Natural killer cell (primary cell): ENCODE measurements around the gene UBAC2. TPM values are rescaled to one million over a fixed set of nuclear protein-coding genes. Genes with fewer than 3 reads are reported as not detected.

ENCODE experiments used
- ATAC-seq, 3 donors: fragments of 150-1000 bp in 2 of 3; fragments of 200-7000 bp in 1 of 3; cut with Tn5 transposase; 1 replicate in 1 of 3; 2 replicates in 2 of 3; pipeline ENCODE4 v1.10.0; 2021; ENCODE audit warnings: mild to moderate bottlenecking in 2 of 3, moderate library complexity in 2 of 3
- DNase-seq, 2 donors: peaks; one replicate each; pipeline versions ENCODE4 v3.0.0 to v3.0.0-alpha.2; 2013 to 2021; ENCODE audit warnings: mixed read lengths in 1 of 2
- H3K27ac ChIP-seq: one replicate; pipeline ENCODE4 v1.5.1; 2013; ENCODE audit warnings: mild to moderate bottlenecking, low read length
- H3K27me3 ChIP-seq: one replicate; pipeline ENCODE4 v1.6.1; 2013; ENCODE audit warnings: low read length; ENCODE audit not compliant: control insufficient read depth, insufficient read depth
- H3K36me3 ChIP-seq: one replicate; pipeline ENCODE4 v1.6.1; 2013; ENCODE audit warnings: low read length; ENCODE audit not compliant: control insufficient read depth, insufficient read depth
- H3K4me1 ChIP-seq: one replicate; pipeline ENCODE4 v1.6.1; 2013; ENCODE audit warnings: low read length; ENCODE audit not compliant: control insufficient read depth, insufficient read depth
- H3K4me3 ChIP-seq: one replicate; pipeline ENCODE4 v1.5.1; 2013; ENCODE audit warnings: low read length
- H3K9me3 ChIP-seq: one replicate; pipeline ENCODE4 v1.6.1; 2013; ENCODE audit warnings: low read length; ENCODE audit not compliant: control insufficient read depth, insufficient read depth
- H3K27ac Mint-ChIP-seq, 2 donors: one replicate each; pipeline ENCODE4 v1.8.0; 2022; ENCODE audit warnings: mild to moderate bottlenecking in 2 of 2, mixed read lengths in 2 of 2, moderate library complexity in 1 of 2
- H3K27me3 Mint-ChIP-seq, 2 donors: one replicate each; pipeline ENCODE4 v1.8.0; 2022; ENCODE audit warnings: low read depth in 2 of 2, mixed read lengths in 2 of 2
- H3K36me3 Mint-ChIP-seq: one replicate; pipeline ENCODE4 v1.8.0; 2022; ENCODE audit warnings: mixed read lengths
- H3K4me1 Mint-ChIP-seq, 2 donors: one replicate each; pipeline ENCODE4 v1.8.0; 2022; ENCODE audit warnings: mixed read lengths in 2 of 2
- H3K4me3 Mint-ChIP-seq: one replicate; pipeline ENCODE4 v1.8.0; 2022; ENCODE audit warnings: mild to moderate bottlenecking, moderate library complexity, mixed read lengths
- H3K9me3 Mint-ChIP-seq, 2 donors: one replicate each; pipeline ENCODE4 v1.8.0; 2022; ENCODE audit warnings: mixed read lengths in 2 of 2
- WGBS: methylation state at CpG from one replicate; pipeline ENCODE4 v1.1.7; 2013; ENCODE audit warnings: missing lambda C conversion rate; ENCODE audit not compliant: insufficient coverage; 5-methylcytosine and 5-hydroxymethylcytosine counted together
- intact Hi-C: fragments of 100-400 bp; cut with micrococcal nuclease; formaldehyde crosslinking; loops from one replicate; pipeline ENCODE4 v1.14.2; 2022
- total RNA-seq, 4 donors: library from RNA; stranded (reverse); fragments of 120-200 nt in 1 of 4; gene quantifications; one replicate each; pipeline versions ENCODE4 v1.2.3 to v1.2.4, GENCODE V29; 2013 to 2022
- TF ChIP-seq, protein P1 (sequence below): fragments of 200-600 bp; IDR thresholded peaks from one replicate; pipeline ENCODE4 v1.8.0; 2022; ENCODE audit warnings: antibody characterized with exemption

UBAC2 gene
- total RNA-seq, 3 donors from 2014 or later (not counting 1 experiment from before 2014, with no cell fraction given) = 50.6 to 59.1 (median 56.4) TPM

DNA sequence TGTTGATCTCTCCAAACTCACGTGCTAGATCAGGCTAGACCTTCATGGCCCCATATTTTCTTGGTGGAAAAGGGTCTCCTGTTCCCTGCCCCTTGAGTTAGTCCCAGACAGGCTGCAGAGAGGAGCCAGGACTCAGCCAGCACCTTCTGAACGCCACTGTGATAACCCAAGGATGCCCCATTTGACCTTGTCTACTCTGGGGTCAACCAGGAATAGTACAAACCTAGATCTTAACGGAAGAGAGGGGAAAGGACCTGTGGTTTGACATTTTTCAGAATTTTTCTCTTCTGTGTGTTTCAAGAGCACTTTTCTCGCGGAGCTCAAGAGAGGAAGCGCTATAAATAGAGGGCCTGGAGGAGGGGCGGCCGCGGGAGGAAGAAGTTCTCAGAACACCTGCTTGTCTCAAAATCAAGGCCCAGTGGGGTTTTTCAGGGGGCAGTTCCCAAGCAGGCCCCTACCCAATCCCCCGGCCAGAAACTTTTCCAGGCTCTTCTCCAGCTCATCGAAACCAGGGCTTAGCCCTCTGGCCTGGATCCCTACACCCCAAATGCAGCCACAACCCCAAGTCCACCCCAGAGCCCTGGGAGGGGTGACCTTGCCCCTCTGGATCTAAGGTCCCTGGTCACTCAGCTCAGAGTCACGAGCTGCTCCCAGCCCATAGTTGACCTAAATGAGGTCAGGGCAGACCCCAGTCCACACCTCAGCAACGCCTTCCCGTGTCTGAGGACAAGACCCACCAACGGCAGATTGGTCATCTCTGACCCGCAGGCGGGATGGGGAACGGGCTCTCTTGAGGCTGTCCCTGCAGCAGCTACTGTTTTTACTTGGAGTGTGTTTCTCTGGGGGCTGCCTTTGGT, 225.1 kb downstream of the UBAC2 start:
- H3K4me1 Mint-ChIP-seq = peaks cover 24 to 36% of the 10 kb centered on the region in 2 donors
- H3K4me3 Mint-ChIP-seq = peak overlapping the region; percentile 65
- H3K9me3 ChIP-seq = no peaks in the 10 kb centered on the region
- no peaks in the 10 kb centered on the region for H3K36me3 ChIP-seq
- peak in 1 of 2 donors; percentile 71 for DNase-seq
- no peak overlapping the region for H3K4me3 ChIP-seq
- 24% methylated on average over 18 of the region's 18 CpGs for WGBS
- H3K27ac ChIP-seq = peak overlapping the region; percentile 86
- H3K27me3 ChIP-seq = no peaks in the 10 kb centered on the region
- peak overlapping the region; percentile 17 to 61 for H3K27ac Mint-ChIP-seq
- ATAC-seq = peak; percentile 48 to 66 (median 50)
- peaks cover 55% of the 10 kb centered on the region for H3K4me1 ChIP-seq
- H3K9me3 Mint-ChIP-seq = no peaks in the 10 kb centered on the region
- H3K27me3 Mint-ChIP-seq = peaks cover 31 to 36% of the 10 kb centered on the region in 2 donors
- TF ChIP-seq, protein P1, sequence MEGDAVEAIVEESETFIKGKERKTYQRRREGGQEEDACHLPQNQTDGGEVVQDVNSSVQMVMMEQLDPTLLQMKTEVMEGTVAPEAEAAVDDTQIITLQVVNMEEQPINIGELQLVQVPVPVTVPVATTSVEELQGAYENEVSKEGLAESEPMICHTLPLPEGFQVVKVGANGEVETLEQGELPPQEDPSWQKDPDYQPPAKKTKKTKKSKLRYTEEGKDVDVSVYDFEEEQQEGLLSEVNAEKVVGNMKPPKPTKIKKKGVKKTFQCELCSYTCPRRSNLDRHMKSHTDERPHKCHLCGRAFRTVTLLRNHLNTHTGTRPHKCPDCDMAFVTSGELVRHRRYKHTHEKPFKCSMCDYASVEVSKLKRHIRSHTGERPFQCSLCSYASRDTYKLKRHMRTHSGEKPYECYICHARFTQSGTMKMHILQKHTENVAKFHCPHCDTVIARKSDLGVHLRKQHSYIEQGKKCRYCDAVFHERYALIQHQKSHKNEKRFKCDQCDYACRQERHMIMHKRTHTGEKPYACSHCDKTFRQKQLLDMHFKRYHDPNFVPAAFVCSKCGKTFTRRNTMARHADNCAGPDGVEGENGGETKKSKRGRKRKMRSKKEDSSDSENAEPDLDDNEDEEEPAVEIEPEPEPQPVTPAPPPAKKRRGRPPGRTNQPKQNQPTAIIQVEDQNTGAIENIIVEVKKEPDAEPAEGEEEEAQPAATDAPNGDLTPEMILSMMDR = no peak
- H3K36me3 Mint-ChIP-seq = no peaks in the 10 kb centered on the region
- intact Hi-C loops = no loop called here

DNA sequence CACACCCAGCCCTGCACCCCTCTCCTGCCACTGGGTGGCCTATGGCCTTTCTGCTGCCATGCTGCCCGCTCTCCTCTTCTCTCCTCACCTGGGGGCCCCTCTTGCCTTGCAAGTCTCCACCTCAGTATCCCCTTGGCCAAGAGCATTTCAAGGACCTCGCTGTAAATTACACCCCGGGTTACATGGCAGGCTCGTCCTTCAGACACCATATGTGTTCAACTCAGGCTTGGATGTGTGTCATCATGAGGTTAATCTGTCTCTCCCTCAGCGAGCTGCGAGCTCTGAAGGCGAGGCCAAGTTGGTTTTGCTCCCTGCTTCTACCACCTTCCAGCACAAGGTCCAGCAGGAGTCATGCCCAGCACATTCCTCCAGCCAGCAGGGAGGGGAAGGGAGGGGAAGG, 225.8 kb downstream of the UBAC2 start:
- Mint-ChIP-seq H3K27me3 (peaks cover 33 to 38% of the 10 kb centered on the region in 2 donors), H3K9me3 (peaks cover 2 to 3% of the 10 kb centered on the region in 2 donors), H3K4me1 (peaks cover 27 to 36% of the 10 kb centered on the region in 2 donors), H3K36me3 (no peaks in the 10 kb centered on the region), H3K4me3 (no peak overlapping the region), H3K27ac (peak overlapping the region in 1 of 2 donors; percentile 17)
- ATAC-seq = no peak
- WGBS = 66% methylated on average over 7 of the region's 7 CpGs
- DNase-seq = no peak
- Histone ChIP-seq H3K36me3 (no peaks in the 10 kb centered on the region), H3K9me3 (no peaks in the 10 kb centered on the region), H3K4me1 (peaks cover 54% of the 10 kb centered on the region), H3K4me3 (no peak overlapping the region), H3K27me3 (no peaks in the 10 kb centered on the region), H3K27ac (peak overlapping the region; percentile 86)
- TF ChIP-seq, protein P1 = no peak
- intact Hi-C loops = no loop called here

DNA sequence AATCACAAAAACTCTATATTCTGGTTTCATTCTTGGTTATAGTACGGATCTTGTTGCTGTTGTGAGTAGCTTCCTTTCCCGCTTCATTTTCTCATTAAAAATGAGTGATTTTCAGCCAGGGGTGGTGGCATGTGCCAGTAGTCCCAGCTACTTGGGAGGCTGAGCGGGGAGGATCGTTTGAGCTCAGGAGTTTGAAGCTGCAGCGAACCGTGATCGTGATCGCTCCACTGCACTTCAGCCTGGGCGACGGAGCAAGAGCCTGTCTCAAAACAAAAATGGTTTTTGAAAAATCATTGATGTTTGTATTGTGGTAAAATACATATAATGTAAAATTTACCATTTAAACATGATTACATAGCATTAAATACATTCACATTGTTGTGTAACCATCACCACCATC, 229.0 kb downstream of the UBAC2 start:
- Mint-ChIP-seq H3K9me3 (peaks cover 2 to 3% of the 10 kb centered on the region in 2 donors), H3K4me1 (peaks cover 39 to 48% of the 10 kb centered on the region in 2 donors), H3K27me3 (peaks cover 19 to 25% of the 10 kb centered on the region in 2 donors), H3K4me3 (no peak overlapping the region), H3K36me3 (no peaks in the 10 kb centered on the region), H3K27ac (no peak overlapping the region)
- Histone ChIP-seq H3K36me3 (no peaks in the 10 kb centered on the region), H3K27me3 (no peaks in the 10 kb centered on the region), H3K4me3 (no peak overlapping the region), H3K4me1 (peaks cover 63% of the 10 kb centered on the region), H3K27ac (no peak overlapping the region), H3K9me3 (no peaks in the 10 kb centered on the region)
- ATAC-seq = no peak
- DNase-seq = no peak
- TF ChIP-seq, protein P1 = no peak
- WGBS = 77% methylated on average over 9 of the region's 10 CpGs
- intact Hi-C loops = loop anchor here (5.0 kb wide), 2 partner anchors 212 to 227 kb away; partner anchors contain the start of gene UBAC2
